GM21447 (cell line): Measurements from ENCODE around the gene PFDN2.

ENCODE experiments used
- ATAC-seq: cut with Tn5 transposase; IDR thresholded peaks from one replicate; pipeline ENCODE4 v1.9.1; 2021; ENCODE audit not compliant: unreplicated experiment

Gene PFDN2, protein sequence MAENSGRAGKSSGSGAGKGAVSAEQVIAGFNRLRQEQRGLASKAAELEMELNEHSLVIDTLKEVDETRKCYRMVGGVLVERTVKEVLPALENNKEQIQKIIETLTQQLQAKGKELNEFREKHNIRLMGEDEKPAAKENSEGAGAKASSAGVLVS

DNA sequence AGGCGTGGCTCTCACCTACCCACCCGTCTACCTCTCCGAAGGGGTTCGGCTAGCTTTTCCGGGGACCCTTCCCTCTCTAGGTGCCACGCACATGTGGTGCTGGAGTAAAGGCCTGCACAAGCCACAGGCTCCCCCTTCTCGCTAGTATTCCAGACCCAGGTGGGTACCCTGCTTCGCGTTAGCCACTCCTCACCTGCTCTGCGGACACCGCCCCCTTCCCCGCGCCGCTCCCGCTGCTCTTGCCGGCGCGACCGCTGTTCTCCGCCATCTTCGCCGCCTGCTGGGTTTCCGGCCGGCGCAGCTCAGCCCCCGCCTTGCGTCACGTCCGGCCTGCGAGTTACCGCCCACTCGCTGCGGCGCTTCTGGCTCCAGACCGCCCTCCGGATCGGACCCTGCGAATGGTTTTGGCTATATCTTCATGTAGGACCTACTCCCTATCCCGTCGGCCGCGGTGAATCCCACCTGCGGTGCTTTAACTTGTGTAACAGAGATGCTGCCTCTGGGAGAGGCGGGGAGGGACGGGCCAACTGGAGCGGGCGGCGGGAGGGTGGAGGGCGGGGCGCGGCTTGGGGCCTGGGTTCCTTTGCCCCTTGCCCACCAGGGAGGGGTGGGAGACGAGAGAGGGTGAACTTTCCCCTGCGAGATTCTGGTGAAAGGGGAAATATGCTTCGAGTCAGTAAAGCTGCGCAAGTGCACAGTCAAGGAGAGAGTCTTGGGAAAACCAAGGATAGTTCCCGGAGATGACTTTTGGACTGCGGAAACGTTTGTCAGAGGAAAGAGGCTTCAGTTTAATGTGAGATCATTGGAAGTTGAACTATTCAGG is at the start of gene PFDN2, which contains the start of gene NIT1:
PFDN2 (minus strand) TSS at position 279 of the 823 bp plus-strand sequence; CDS start at position 268, 11 bp downstream.
NIT1 (plus strand) TSS at position 347 of the 823 bp plus-strand sequence; CDS start at position 419, 72 bp downstream.
- ATAC-seq: peak; percentile 75

DNA sequence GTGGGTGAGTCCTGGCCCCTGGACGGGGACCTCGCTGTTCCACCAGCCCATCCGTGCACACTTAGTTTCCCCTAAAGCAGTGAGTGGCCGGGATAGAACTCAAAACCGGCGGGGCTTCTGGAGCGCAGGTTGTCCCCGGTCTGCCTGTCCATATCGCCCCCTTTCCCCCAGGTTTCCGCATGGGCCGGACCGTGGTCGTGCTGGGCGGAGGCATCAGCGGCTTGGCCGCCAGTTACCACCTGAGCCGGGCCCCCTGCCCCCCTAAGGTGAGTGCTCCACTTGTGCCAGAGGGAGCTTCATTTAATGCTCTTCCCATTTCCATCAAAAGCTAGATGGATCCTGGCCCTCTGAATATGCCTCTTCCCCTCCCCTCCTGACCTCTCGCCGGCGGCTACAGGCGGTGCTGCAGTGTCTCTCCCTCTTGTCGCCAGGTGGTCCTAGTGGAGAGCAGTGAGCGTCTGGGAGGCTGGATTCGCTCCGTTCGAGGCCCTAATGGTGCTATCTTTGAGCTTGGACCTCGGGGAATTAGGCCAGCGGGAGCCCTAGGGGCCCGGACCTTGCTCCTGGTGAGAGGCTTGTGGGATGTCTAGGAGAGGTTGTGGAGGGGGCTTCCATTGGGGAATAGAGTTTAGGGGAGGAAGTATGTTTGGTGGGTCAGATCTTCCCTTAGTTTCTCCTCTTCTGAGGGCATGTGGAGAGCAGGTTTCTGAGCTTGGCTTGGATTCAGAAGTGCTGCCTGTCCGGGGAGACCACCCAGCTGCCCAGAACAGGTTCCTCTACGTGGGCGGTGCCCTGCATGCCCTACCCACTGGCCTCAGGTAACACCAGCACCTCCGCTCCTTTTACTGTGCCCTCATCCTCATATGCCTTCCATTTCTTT is 49.1 kb upstream of the PFDN2 start:
- ATAC-seq: peak; percentile 3

DNA sequence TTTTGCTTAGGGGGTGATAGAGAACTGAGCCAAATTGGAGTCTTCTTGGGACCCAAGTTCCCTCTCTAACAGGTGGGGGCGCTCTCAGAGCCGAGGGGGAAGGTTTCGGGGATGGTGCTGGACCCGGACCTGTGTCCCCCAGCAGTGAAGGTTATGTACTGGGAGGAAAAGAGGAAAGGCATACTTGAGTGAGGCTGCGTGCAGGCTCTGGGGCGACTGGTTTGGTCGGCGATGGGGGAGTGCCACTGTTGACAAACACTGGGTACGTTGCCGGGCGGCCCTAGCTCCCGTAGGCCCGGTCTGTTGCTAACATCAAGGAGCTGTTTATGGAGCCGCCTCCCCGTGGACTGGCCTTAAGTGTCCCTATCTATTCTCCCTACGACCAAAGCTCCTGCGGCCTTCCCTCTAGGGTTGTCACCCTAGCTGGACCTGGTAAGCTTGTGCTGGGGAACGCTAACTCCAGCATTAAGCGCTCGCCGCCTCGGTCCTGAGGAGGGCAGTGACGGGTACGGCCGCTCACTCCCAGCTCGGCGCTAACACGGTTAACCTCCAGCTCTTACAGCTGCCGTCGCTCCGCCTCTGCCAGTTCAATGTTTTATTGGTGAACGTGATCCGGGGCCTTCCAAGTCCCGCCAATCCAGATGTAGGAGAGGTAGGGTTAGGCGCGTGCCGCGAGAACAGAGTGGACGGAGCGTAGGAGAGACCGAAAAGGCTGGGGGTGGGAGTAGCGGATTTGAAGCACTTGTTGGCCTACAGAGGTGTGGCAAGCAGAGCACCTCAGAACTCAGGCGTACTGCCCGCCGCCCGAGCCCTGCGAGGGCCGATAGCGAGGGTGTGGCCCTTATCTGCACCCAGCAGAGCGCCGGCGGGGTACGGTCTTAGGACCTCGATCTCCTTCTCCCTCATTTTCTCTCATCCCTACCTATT is 48.2 kb upstream of the PFDN2 start, which contains the start of gene PPOX:
PPOX (plus strand) TSS at position 685 of the 927 bp plus-strand sequence. CDS start 422 bp downstream, outside the sequence.
- peak; percentile 93 for ATAC-seq

DNA sequence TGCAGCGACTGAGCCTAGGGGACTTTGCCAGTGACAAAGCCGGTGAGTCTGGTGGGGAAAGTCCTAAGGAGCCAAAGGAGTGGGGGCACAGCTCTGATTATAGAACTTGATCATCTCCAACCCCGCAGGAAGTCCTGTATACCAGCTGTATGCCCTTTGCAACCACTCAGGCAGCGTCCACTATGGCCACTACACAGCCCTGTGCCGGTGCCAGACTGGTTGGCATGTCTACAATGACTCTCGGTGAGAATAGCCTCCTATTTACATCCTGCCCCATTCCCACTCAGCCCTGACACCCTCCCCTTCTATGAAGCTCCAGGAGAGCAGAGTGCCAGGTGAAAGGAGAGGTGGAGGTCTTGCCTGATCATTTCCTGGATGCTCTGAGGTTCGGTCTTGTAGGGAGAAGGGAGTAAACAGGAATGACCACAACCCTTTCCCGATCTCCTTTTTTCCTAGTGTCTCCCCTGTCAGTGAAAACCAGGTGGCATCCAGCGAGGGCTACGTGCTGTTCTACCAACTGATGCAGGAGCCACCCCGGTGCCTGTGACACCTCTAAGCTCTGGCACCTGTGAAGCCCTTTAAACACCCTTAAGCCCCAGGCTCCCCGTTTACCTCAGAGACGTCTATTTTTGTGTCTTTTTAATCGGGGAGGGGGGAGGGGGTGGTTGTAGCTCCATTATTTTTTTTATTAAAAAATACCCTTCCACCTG is 47.2 kb upstream of the PFDN2 start:
- ATAC-seq: no peak

DNA sequence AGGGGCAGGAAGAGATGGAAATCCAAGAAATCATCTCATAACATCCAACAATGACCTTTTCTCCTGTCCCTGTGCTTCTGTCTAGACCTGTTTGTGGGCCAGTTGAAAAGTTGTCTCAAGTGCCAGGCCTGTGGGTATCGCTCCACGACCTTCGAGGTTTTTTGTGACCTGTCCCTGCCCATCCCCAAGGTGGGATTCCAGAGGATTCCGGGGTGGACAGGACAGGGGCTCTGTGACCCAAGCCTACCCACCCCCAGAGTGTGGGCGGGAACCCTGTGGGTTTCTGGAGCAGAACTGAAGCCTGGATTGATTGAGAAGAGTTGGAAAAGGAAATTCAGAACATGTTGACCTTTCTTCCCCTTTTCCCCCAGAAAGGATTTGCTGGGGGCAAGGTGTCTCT is 46.0 kb upstream of the PFDN2 start:
- no peak for ATAC-seq

DNA sequence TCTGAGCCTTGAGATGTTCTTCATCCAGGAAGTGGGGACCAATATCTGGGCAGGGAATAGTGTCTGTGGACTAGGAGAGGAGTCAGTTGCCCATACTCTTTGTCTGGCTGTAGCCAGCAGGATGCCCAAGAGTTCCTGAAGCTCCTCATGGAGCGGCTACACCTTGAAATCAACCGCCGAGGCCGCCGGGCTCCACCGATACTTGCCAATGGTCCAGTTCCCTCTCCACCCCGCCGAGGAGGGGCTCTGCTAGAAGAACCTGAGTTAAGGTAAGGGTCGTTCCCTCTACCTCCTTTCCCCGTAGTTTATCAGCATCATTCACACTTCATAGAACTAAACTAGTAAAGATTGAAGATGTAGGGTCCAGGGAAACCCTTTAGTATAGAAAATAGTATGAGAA is 45.0 kb upstream of the PFDN2 start:
- ATAC-seq: no peak

DNA sequence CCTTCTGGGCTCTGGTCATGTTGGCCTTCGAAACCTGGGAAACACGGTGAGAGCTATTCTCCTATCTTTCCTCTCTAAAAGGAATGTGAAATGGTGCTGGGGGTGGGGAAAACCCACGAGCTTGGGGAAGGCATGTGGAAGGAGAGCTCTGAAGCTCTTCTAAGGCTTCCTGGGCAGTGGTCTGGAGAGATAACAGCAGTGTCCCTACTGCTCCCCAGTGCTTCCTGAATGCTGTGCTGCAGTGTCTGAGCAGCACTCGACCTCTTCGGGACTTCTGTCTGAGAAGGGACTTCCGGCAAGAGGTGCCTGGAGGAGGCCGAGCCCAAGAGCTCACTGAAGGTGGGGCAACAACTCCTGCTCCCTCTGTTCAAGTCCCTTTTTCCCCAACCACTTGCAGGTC is 44.2 kb upstream of the PFDN2 start:
- ATAC-seq: no peak

DNA sequence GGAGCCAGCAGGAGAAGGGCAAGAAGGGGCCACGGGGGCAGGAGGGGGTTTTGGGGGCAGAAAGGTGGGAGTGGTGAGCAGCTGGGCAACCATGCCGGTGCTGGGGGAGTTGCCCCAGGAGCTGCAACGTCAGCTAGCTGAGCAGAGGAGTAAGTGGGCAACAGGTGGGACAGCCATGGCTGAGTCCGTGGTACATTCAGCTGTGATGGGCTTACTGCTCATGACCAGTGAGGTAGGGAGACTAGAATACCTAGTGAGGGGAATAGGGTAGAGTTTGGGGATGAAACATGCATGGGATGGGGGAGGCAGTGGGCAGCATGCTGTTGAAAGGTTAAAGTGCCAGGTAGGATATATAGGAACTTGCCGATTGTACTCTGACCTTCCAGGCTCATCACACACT is 43.8 kb upstream of the PFDN2 start:
- ATAC-seq: no peak

DNA sequence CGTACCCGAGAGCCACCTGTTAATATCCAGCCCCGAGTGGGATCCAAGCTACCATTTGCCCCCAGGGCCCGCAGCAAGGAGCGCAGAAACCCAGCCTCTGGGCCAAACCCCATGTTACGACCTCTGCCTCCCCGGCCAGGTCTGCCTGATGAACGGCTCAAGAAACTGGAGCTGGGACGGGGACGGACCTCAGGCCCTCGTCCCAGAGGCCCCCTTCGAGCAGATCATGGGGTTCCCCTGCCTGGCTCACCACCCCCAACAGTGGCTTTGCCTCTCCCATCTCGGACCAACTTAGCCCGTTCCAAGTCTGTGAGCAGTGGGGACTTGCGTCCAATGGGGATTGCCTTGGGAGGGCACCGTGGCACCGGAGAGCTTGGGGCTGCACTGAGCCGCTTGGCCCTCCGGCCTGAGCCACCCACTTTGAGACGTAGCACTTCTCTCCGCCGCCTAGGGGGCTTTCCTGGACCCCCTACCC is 42.9 kb upstream of the PFDN2 start:
- no peak for ATAC-seq

DNA sequence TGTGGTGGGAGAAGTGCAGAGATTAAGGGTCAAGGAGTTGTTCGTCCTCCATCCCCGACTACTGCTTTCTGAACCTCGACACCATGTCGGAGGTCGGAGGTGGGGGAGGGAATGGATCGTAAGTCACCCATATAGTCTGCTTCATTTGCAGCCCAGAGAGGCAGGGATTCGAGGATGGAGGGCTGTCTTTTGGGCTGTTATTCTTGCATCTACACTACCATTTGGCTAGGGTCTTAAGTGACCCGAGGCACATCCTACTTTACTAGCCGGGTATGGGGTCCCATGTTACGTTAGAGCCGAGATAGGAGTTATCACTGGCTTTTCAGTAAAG is 42.0 kb upstream of the PFDN2 start:
- ATAC-seq: no peak

DNA sequence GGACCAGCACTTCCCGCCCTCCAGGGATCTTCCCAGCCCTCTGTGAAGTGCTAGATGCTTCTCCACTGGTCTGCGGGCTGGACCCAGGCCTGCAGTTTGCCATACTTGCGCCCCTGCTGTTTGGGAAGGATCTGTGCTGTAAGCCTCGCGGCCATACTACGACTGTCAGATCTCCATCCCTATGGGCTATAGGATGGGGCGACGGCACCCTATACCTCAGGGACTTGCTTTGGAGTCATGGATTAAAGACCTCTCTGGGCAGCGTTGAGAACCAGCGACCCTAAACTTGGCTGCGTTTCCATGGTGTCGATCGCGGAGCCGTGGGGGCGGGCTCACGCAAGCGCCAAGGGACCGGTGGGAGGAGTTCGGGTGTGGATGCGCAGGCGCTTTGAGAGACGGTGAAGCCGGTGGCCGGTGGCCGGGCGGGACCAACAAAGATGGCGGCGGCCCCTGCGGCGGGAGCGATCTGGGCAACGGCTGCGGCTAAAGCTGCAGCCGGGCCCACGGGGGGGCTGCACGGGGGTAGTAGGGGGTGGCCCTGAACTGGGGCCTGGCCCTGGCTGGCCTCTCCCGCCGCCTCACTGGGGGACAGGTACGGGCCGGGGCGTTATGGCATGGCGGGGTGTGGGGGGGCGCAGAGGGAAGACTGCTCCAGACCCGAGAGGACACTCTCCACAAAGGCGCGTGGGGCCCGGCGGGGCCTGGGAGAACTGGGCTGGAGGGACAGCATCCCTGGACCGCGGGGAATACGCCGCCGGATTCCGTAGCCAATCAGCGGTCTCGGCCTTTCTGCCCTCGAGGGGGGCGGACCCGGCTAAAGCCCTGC is 41.5 kb upstream of the PFDN2 start, which contains the start of gene USP21:
USP21 (plus strand) TSS at position 414 of the 826 bp plus-strand sequence. CDS start 1,141 bp downstream, outside the sequence.
- ATAC-seq: peak; percentile 84

DNA sequence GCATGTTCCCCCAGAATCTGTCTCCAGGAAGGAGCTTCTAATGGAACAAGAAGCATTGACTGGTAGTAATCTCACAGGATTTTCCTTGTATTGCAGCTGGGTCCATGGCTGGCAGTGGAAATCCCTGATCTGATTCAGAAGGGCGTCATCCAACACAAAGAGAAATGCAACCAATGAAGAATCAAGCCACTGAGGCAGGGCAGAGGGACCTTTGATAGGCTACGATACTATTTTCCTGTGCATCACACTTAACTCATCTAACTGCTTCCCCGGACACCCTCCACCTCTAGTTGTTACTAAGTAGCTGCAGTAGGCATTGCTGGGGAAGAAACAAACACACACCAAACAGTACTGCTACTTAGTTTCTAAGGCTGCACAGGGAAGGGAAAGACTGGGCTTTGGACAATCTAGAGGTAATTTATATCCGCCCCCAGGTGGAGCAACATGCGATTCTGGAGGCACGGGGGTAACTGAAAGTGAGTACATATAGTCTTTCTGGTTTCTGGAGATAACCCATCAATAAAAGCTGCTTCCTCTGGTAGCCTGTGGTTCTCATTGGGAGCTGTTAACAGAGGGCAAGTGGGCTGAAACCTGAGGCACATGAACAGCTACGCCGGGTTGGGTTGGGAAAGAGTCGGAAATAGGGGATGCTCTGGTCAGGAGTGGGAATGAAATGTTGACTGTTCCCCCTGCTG is 40.6 kb upstream of the PFDN2 start:
- ATAC-seq: no peak

DNA sequence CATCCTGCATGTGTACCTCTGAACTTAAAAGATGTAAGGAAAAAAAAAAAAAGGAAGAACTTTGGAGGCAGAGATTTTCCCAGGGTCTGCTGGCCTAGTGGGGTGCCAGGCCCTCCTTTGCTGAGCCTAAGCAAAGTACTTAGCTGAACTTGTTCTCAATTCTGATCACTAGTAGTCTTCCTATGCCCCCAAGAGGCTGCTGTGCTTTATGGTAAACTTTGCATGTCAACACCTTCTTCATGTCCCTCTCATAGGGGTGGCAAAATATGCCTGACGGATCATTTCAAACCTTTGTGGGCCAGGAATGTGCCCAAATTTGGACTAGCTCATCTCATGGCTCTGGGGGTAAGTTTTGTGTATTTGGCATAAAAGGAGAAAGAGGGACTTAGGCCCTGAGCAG is 40.0 kb upstream of the PFDN2 start:
- ATAC-seq: no peak

DNA sequence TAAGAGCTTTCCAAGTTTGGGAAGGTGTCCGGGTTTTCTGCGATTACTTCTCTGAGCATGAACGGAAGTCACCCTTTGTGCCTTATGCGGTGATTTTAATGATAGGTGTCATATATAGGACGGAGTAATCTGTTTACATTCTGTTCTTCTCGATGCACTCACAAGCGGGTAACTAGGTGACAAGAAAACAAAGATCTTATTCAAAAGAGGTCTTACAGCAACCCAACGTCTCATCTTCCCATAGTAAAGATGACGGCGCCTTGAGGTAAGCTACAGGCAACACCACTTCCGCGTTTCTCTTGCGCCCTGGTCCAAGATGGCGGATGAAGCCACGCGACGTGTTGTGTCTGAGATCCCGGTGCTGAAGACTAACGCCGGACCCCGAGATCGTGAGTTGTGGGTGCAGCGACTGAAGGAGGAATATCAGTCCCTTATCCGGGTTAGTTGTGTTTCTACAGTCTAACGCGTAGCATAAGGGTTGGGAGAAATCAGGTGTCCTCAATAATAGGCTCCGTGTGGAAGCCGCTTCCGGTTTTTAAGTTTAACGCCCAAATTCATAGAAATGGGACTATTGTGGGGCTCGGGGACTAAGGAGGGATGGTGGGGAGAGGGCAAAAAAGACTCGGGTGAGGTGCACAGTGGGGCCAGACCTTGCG is 36.0 kb upstream of the PFDN2 start, which contains the start of gene UFC1:
UFC1 (plus strand) TSS at position 297 of the 656 bp plus-strand sequence; CDS start at position 317, 20 bp downstream.
- peak; percentile 86 for ATAC-seq

DNA sequence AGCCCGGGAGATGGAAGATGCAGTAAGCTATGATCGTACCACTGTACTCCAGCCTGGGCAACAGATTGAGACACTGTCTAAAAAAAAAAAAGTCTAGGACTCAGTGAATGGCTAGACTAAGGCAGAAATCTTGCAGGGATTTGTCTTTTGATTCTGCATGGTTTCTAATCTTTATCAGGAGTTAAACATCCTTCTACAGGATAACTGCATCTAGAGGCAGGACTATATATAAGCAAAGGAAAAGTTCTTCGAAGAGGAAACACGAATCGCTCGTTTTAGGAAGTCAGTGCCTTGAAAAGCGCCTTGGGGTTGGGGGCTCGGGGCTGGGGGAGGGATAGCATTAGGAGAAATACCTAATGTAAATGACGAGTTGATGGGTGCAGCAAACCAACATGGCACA is 35.3 kb upstream of the PFDN2 start:
- ATAC-seq: peak; percentile 8

DNA sequence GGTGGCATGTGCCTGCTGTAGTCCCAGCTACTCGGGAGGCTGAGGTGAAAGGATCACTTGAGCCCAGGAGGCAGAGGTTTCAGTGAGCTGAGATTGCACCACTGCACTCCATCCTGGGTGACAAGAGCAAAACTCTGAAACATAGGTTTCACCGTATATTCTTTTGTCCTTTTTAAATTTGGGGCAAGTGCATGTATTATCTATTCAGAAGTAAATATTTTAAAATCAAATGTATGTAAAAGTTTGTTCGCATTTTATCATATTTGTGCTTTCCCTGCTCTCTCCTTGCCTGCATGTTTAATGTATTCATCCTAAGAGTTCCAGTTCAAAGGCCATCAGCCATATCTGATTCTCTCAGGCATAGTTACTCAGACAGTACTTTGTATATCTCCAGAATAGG is 28.0 kb upstream of the PFDN2 start:
- ATAC-seq: no peak

DNA sequence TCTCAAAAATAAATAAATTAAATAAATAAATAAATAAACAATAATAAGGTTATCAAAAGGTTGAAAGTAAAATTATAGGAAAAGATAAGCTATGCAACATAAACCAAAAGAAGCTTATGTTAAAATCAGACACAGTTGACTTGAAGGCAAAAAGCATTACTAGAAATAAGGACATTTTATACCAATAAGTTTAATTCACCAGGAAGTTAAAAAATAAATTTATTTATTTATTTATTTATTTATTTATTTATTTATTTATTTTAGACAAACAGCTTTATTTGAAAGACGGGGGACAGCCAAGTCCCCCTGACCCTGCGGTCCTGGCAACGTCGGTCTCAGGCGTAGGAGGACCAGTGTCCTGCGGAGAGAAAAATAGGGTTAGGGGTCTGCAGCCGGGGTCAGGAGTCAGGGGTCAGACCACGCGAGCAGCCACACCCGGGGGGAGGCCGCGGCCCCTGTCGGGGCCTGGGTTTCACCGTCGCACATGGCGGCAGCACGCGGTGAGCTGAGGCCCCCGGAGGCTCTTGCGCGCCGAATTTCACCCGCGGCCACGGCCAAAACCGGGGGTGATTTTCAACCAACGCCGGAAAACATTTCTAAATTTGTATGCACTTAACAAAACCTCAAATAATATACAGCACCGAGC is 23.0 kb upstream of the PFDN2 start:
- ATAC-seq: no peak
